Measurements from ENCODE around the gene CSNK1A1L.

The CSNK1A1L gene

GRCh38 chr13:37089495-37089894 is 16.0 kb downstream of the CSNK1A1L start:
- no peak for TF ChIP-seq SIN3A (IDR thresholded peaks at IDR 0.05; ENCODE audit: borderline replicate concordance, insufficient read depth, low read length)
- TF ChIP-seq REST (IDR thresholded peaks at IDR 0.05; ENCODE audit: insufficient read depth in 1 of 2, low read depth in 2 of 2, low read length in 2 of 2), result no peak
- TF ChIP-seq POLR2AphosphoS5 (IDR thresholded peaks at IDR 0.05; ENCODE audit: low read depth, low read length), result no peak
- no peak for TF ChIP-seq TAF1 (IDR thresholded peaks at IDR 0.05; ENCODE audit: borderline replicate concordance, insufficient read depth, low read length)
- TF ChIP-seq FOXP2 (optimal IDR thresholded peaks at IDR 0.05; ENCODE audit: borderline replicate concordance, extremely low read depth, extremely low read length, insufficient read depth), result no peak

DNA sequence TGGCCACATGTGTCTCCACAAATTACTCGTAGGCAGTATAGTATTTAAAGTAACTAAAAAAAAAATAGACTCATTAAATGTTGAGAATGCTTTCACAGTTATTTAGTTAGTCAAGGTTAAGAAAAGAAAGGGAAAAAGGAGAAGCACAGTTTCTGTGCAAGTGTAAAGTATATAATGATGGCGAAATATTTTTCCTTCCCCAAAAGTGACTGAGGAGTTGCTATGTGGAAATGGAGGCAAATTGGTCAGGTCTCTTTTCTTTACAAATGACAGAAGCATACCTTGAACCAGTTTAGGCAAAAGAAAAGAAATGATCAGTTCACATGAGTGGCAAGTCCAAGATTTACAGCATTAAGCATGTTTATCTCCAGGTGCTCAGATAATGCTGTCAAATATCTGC is 18.0 kb downstream of the CSNK1A1L start:
- TF ChIP-seq SIN3A (IDR thresholded peaks at IDR 0.05; ENCODE audit: borderline replicate concordance, insufficient read depth, low read length) (no peak), REST (IDR thresholded peaks at IDR 0.05; ENCODE audit: insufficient read depth in 1 of 2, low read depth in 2 of 2, low read length in 2 of 2) (no peak), POLR2AphosphoS5 (IDR thresholded peaks at IDR 0.05; ENCODE audit: low read depth, low read length) (no peak), FOXP2 (optimal IDR thresholded peaks at IDR 0.05; ENCODE audit: borderline replicate concordance, extremely low read depth, extremely low read length, insufficient read depth) (no peak), TAF1 (IDR thresholded peaks at IDR 0.05; ENCODE audit: borderline replicate concordance, insufficient read depth, low read length) (no peak)

DNA sequence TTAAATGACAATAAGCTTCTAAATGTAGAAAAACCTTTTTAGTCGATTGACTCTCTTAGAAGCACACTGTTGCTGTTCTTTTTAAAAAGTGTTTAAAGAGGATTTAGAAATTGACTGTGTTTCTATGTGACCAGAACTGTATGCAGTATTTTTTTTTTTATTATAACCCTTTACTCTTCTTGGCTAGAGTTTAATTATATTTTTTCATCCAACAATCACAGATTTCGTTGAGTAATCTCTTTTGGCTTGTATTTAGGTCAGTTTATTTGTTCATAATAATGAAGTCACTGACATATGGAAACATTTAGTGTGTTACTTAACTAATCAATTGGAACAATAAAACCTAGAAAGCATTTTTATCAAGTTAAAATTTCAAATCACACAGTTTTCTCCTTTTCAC is 19.9 kb downstream of the CSNK1A1L start:
- TF ChIP-seq POLR2AphosphoS5 (IDR thresholded peaks at IDR 0.05; ENCODE audit: low read depth, low read length) (no peak), FOXP2 (optimal IDR thresholded peaks at IDR 0.05; ENCODE audit: borderline replicate concordance, extremely low read depth, extremely low read length, insufficient read depth) (no peak), SIN3A (IDR thresholded peaks at IDR 0.05; ENCODE audit: borderline replicate concordance, insufficient read depth, low read length) (no peak), TAF1 (IDR thresholded peaks at IDR 0.05; ENCODE audit: borderline replicate concordance, insufficient read depth, low read length) (no peak), REST (IDR thresholded peaks at IDR 0.05; ENCODE audit: insufficient read depth in 1 of 2, low read depth in 2 of 2, low read length in 2 of 2) (no peak)

DNA sequence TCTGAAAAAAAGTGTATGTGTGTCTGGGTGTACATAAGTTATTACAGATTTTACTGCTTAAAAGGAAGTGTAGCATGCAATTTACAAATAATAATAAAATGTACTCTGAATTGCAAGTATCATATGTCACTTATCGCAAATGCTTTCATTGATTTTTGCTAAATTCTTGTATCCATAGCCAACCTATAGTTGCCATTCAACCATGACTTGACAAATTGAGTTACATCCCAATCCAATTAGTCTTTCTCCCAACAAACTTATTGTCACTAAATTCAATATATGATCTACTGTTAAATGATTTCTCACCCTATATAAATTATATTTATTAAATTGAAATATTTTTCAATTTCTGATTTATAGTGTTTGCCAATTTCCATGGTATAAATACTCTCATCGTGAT is 28.6 kb downstream of the CSNK1A1L start:
- TF ChIP-seq TAF1 (IDR thresholded peaks at IDR 0.05; ENCODE audit: borderline replicate concordance, insufficient read depth, low read length) (no peak), REST (IDR thresholded peaks at IDR 0.05; ENCODE audit: insufficient read depth in 1 of 2, low read depth in 2 of 2, low read length in 2 of 2) (no peak), FOXP2 (optimal IDR thresholded peaks at IDR 0.05; ENCODE audit: borderline replicate concordance, extremely low read depth, extremely low read length, insufficient read depth) (no peak), SIN3A (IDR thresholded peaks at IDR 0.05; ENCODE audit: borderline replicate concordance, insufficient read depth, low read length) (no peak)

DNA sequence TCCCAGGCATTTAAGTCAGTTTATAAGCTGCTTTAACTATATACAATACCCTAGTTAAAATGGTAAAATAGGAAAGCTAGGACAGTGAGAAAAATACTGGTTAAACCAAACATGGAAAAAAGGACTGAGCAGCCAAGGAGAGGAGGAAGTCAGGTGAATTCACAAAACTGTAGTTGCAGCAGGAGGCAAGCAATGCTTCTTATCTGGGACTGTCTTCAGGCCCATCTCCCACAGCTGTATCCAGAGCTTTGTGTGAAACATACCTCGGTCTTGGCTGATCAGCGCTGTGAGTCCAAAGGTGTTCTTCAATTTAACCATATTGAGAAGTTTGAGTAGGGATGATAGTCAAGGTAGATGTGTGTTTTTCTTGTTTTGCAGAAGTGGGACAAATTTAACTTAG is 30.3 kb downstream of the CSNK1A1L start:
- TF ChIP-seq FOXP2 (optimal IDR thresholded peaks at IDR 0.05; ENCODE audit: borderline replicate concordance, extremely low read depth, extremely low read length, insufficient read depth), result no peak
- no peak for TF ChIP-seq POLR2AphosphoS5 (IDR thresholded peaks at IDR 0.05; ENCODE audit: low read depth, low read length)
- no peak for TF ChIP-seq REST (IDR thresholded peaks at IDR 0.05; ENCODE audit: insufficient read depth in 1 of 2, low read depth in 2 of 2, low read length in 2 of 2)
- no peak for TF ChIP-seq SIN3A (IDR thresholded peaks at IDR 0.05; ENCODE audit: borderline replicate concordance, insufficient read depth, low read length)
- TF ChIP-seq TAF1 (IDR thresholded peaks at IDR 0.05; ENCODE audit: borderline replicate concordance, insufficient read depth, low read length), result no peak
